Progenitor cell of endocrine pancreas (in vitro differentiated cells): Measurements from ENCODE around the gene USP32. TPM values are rescaled to one million over a fixed set of nuclear protein-coding genes. Genes with fewer than 3 reads are reported as not detected.

ENCODE experiments used
- DNase-seq: peaks from one replicate; pipeline ENCODE4 v3.0.0; 2021; ENCODE audit warnings: low spot score; ENCODE audit not compliant: unreplicated experiment
- H3K27ac Mint-ChIP-seq: 2 replicates; pipeline ENCODE4 v1.8.0; 2021; ENCODE audit warnings: mild to moderate bottlenecking, moderate library complexity, mixed read lengths
- H3K27me3 Mint-ChIP-seq: 2 replicates; pipeline ENCODE4 v1.8.0; 2021; ENCODE audit warnings: mixed read lengths
- H3K36me3 Mint-ChIP-seq: 2 replicates; pipeline ENCODE4 v1.8.0; 2022; ENCODE audit warnings: mixed read lengths; ENCODE audit not compliant: insufficient read depth
- H3K4me1 Mint-ChIP-seq: 2 replicates; pipeline ENCODE4 v1.8.0; 2021; ENCODE audit warnings: low read depth, mixed read lengths
- H3K4me3 Mint-ChIP-seq: 2 replicates; pipeline ENCODE4 v1.8.0; 2021; ENCODE audit warnings: low read depth, mild to moderate bottlenecking, moderate library complexity, mixed read lengths
- H3K9me3 Mint-ChIP-seq: 2 replicates; pipeline ENCODE4 v1.8.0; 2021; ENCODE audit warnings: low read depth, mixed read lengths
- total RNA-seq: library from RNA; stranded (reverse); gene quantifications from 2 replicates; pipeline ENCODE4 v1.2.1, GENCODE V29; 2021
- TF ChIP-seq, protein P1 (sequence below): fragments of 200-600 bp; sonication (generic); IDR thresholded peaks from one replicate; pipeline ENCODE4 v1.5.0; 2021; ENCODE audit warnings: antibody characterized with exemption, mild to moderate bottlenecking; ENCODE audit not compliant: unreplicated experiment

USP32 gene
- total RNA-seq, 1 donor from 2014 or later: 42.7 TPM

DNA sequence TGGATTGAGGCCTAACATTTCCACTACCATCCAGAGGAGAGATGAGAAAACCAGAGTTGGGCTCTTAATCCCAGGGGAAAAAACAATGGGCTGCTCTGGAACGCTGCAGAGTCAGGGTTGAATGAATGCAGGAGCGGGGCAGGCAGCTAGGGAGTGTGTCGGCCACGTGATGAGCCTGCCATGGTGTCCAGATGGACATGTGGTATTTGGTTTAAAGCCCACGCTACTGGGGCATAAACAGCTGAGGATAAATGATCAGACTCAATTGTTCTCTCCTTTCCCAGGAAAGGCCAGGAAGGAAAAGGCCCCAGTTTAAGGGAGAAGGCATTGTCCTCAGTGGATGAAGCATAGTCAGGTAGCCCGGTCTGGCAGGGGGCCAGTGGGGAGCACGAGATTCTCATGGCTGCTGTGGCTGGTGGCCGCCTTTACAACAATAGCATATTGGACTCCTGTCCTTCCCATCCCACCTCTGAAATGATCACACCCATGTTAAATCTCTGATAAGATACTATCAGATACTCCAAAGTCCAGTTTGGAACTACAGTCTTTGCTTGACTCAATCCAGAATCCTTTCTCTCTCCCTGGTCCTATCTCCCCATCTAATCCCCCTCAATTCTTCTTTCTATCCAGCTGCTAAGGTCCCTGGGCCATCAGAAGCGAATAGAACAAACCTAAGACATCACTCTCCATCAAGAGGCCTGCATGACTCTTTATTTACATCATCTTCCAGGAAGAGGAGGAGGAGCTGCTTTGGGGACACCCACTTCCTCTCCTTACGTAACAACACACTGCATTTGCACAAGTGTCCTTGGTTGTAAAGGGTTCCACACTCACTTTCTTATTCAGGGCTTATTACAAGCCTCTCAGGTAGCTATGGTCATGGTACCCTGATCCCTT, 221.8 kb downstream of the USP32 start:
- H3K4me1 Mint-ChIP-seq: no peaks in the 10 kb centered on the region
- H3K27ac Mint-ChIP-seq: no peak overlapping the region
- peaks cover 2% of the 10 kb centered on the region for H3K36me3 Mint-ChIP-seq
- H3K9me3 Mint-ChIP-seq: no peaks in the 10 kb centered on the region
- TF ChIP-seq, protein P1, sequence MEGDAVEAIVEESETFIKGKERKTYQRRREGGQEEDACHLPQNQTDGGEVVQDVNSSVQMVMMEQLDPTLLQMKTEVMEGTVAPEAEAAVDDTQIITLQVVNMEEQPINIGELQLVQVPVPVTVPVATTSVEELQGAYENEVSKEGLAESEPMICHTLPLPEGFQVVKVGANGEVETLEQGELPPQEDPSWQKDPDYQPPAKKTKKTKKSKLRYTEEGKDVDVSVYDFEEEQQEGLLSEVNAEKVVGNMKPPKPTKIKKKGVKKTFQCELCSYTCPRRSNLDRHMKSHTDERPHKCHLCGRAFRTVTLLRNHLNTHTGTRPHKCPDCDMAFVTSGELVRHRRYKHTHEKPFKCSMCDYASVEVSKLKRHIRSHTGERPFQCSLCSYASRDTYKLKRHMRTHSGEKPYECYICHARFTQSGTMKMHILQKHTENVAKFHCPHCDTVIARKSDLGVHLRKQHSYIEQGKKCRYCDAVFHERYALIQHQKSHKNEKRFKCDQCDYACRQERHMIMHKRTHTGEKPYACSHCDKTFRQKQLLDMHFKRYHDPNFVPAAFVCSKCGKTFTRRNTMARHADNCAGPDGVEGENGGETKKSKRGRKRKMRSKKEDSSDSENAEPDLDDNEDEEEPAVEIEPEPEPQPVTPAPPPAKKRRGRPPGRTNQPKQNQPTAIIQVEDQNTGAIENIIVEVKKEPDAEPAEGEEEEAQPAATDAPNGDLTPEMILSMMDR: no peak
- no peak for DNase-seq
- H3K27me3 Mint-ChIP-seq: peaks cover 3% of the 10 kb centered on the region
- no peak overlapping the region for H3K4me3 Mint-ChIP-seq

DNA sequence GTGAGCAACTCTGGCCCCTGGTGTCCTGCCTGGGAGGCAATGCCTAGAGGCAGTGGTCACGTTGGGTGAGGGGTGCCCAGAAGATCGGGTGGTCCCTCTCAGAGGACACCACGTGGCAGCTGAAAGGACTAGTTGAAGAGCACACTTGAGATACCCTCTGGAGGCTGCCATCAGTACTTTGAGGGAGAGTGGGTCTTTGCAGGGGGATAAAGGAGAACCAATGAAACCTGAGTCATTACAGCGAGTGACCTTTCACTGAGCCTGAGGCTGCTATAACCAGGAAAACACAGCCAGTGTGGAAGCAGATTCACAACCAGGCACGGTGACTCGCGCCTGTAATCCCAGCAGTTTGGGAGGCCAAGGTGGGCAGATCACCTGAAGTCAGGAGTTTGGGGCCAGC, 223.3 kb downstream of the USP32 start:
- DNase-seq: no peak
- Mint-ChIP-seq H3K4me1 (no peaks in the 10 kb centered on the region), H3K4me3 (no peak overlapping the region), H3K27me3 (peaks cover 3% of the 10 kb centered on the region), H3K9me3 (no peaks in the 10 kb centered on the region), H3K27ac (no peak overlapping the region), H3K36me3 (peaks cover 2% of the 10 kb centered on the region)
- TF ChIP-seq, protein P1: no peak

DNA sequence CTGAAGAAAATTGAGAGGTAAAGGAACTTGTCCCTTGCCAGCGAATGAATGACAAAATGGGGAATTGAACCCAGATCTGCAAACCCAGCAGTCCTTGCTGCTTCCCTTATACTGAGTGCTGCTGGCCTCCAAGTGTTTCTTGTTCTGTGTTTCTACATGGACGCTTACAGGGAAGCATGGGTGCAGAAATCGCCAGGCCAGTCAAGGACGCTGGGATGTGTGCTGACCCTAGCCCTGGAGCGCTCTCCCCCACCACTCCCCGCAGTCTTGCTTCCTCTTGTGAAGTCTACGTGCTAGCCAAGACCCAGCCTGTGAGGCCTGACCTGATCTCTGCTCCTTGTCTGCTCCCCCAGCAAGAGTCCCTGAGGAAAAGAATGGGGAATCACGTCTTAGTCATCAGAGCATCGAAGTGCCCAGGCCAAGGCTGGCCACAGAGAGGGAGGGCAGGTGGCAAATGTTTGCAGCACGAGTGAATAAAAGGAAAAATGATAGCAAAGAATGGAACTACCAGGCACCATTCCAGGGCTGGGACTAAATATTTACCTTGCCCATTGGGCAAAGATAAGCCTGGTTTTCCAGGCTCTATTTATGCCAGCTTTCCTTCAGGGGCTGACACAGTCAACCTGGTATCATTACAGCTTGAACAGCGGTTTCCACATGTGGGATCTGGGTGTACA, 224.7 kb downstream of the USP32 start:
- H3K9me3 Mint-ChIP-seq: no peaks in the 10 kb centered on the region
- H3K4me3 Mint-ChIP-seq: no peak overlapping the region
- H3K4me1 Mint-ChIP-seq: peaks cover 3% of the 10 kb centered on the region
- TF ChIP-seq, protein P1: no peak
- peaks cover 6% of the 10 kb centered on the region for H3K27me3 Mint-ChIP-seq
- no peak for DNase-seq
- no peak overlapping the region for H3K27ac Mint-ChIP-seq
- H3K36me3 Mint-ChIP-seq: no peaks in the 10 kb centered on the region

DNA sequence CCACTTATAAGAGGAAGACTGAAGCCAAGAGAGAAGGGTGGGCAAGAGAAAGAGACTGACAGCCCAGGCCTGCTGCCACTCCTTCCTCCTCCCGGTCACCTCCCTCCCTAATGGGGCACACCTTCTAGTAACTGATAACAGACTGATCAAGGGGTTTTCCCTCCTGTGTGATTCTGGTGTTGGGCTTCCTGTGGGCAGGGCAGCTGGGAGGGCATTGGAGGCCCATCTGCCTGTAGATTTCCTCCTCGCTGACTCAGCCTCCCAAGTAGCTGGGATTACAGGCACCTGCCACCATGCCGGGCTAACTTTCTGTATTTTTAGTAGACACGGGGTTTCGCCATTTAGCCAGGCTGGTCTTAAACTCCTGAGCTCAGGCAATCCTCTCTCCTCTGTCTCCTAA, 226.0 kb downstream of the USP32 start:
- Mint-ChIP-seq H3K4me1 (peaks cover 10% of the 10 kb centered on the region), H3K9me3 (no peaks in the 10 kb centered on the region), H3K27me3 (peaks cover 8% of the 10 kb centered on the region), H3K36me3 (no peaks in the 10 kb centered on the region), H3K27ac (no peak overlapping the region), H3K4me3 (no peak overlapping the region)
- DNase-seq: no peak
- TF ChIP-seq, protein P1: no peak

DNA sequence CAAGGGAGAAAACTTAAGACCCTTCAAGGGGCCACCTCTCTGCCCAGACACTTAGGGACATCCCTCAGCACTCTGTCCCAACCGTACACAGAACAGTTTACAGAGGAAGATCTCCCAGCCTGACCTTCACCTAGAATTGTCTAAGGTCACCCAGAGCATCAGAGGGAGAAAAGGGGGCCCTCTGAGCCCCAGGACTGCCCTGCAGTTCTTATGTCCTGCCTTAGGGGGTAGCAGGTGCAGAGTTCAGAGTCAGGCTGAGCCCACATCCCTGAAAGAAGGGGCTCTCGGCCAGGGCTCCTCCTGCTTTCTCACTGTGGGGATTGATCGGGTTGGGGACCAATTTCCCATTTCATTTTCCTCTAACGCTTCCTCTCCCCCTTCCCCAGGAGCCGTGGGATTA, 226.7 kb downstream of the USP32 start:
- peaks cover 14% of the 10 kb centered on the region for H3K27me3 Mint-ChIP-seq
- no peak overlapping the region for H3K4me3 Mint-ChIP-seq
- no peaks in the 10 kb centered on the region for H3K9me3 Mint-ChIP-seq
- TF ChIP-seq, protein P1: no peak
- H3K27ac Mint-ChIP-seq: no peak overlapping the region
- no peaks in the 10 kb centered on the region for H3K36me3 Mint-ChIP-seq
- H3K4me1 Mint-ChIP-seq: peaks cover 12% of the 10 kb centered on the region
- DNase-seq: no peak
